HCT116 (cell line): Measurements from ENCODE around the gene HMHB1. TPM values are rescaled to one million over a fixed set of nuclear protein-coding genes. Genes with fewer than 3 reads are reported as not detected.

Experiments used
- ATAC-seq: fragments of 200-7000 bp; cut with Tn5 transposase; 2 replicates; pipeline ENCODE4 v1.9.1; 2020; ENCODE audit warnings: mild to moderate bottlenecking, moderate library complexity
- BruUV-seq: library from RNA; stranded (reverse); fragments of 400-500 nt; replicated peaks from 2 replicates; lab custom pipeline; 2021; lab: Mats Ljungman, UMichigan
- CTCF ChIA-PET: fragments of 300-600 bp; sonication (Branson Sonifier 250); formaldehyde crosslinking; loops from one replicate; lab custom pipeline; 2021; ENCODE audit warnings: antibody characterized with exemption; lab: Charles Lee
- POLR2A ChIA-PET: fragments of 300-600, 350-600 bp; sonication (Branson Sonifier 250); formaldehyde crosslinking; loops from one replicate; lab custom pipeline; 2021; ENCODE audit warnings: antibody characterized with exemption; lab: Charles Lee
- RAD21 ChIA-PET, 2 experiments: fragments of 300-600 bp; sonication (Branson Sonifier 250); formaldehyde crosslinking; loops; one replicate each; lab custom pipeline; 2023; ENCODE audit warnings: low total read pairs in 2 of 2; ENCODE audit not compliant: uncharacterized antibody in 2 of 2, unreplicated experiment in 2 of 2, low non-redundant PET in 1 of 2; lab: Charles Lee
- DNase-seq: peaks from one replicate; pipeline ENCODE4 v3.0.0-alpha.2; 2010; ENCODE audit warnings: low read depth, low spot score
- H2AFZ ChIP-seq: fragments of 200-600 bp; shearing (Covaris generic), sonication (generic); 2 replicates; pipeline ENCODE4 v1.6.1; 2017; ENCODE audit warnings: low read depth, mixed run types, mixed read lengths, antibody characterized with exemption, low read length; ENCODE audit not compliant: poor library complexity, severe bottlenecking
- H3K27ac ChIP-seq: 2 replicates; pipeline ENCODE4 v1.5.1; 2012; ENCODE audit warnings: low read depth, low read length
- H3K27me3 ChIP-seq: fragments of 200-600 bp; sonication (generic); 2 replicates; pipeline ENCODE4 v1.6.1; 2016; ENCODE audit warnings: mixed run types, low read length, mixed read lengths; ENCODE audit not compliant: insufficient read depth
- H3K36me3 ChIP-seq, 2 experiments: fragments of 200-500 bp in 1 of 2; fragments of 200-600 bp in 1 of 2; sonication (Bioruptor generic) in 1 of 2; sonication (generic) in 1 of 2; 2 replicates each; pipeline versions ENCODE4 v1.5.1 to v1.6.1; 2014 to 2016; ENCODE audit warnings: low read length in 2 of 2, inconsistent platforms in 1 of 2, mixed read lengths in 1 of 2, mixed run types in 1 of 2; ENCODE audit not compliant: insufficient read depth in 2 of 2, control insufficient read depth in 1 of 2
- H3K4me1 ChIP-seq, 2 experiments: fragments of 200-600 bp in 1 of 2; sonication (generic) in 1 of 2; 2 replicates each; pipeline versions ENCODE4 v1.5.1 to v1.6.1; 2012 to 2017; ENCODE audit warnings: low read length in 2 of 2, inconsistent platforms in 1 of 2, mild to moderate bottlenecking in 1 of 2, mixed read lengths in 1 of 2, mixed run types in 1 of 2, moderate library complexity in 1 of 2; ENCODE audit not compliant: insufficient read depth in 2 of 2, control insufficient read depth in 1 of 2
- H3K4me2 ChIP-seq: fragments of 200-600 bp; sonication (generic); 2 replicates; pipeline ENCODE4 v1.6.1; 2017; ENCODE audit warnings: mixed run types, low read length, mixed read lengths
- H3K4me3 ChIP-seq, 2 experiments: fragments of 200-600 bp in 1 of 2; sonication (generic) in 1 of 2; replicated peaks in 1 of 2; 2 replicates each; pipeline ENCODE4 v1.5.1; 2011 to 2016; ENCODE audit warnings: low read length in 2 of 2, control low read depth in 1 of 2, low read depth in 1 of 2, mild to moderate bottlenecking in 1 of 2, mixed read lengths in 1 of 2, mixed run types in 1 of 2
- H3K79me2 ChIP-seq: fragments of 200-600 bp; sonication (generic); 2 replicates; pipeline ENCODE4 v1.6.1; 2017; ENCODE audit warnings: mild to moderate bottlenecking, mixed run types, low read length, moderate library complexity, mixed read lengths; ENCODE audit not compliant: insufficient read depth
- H3K9ac ChIP-seq: fragments of 200-600 bp; sonication (generic); 2 replicates; pipeline ENCODE4 v1.6.1; 2016; ENCODE audit warnings: low read length, mixed read lengths
- H3K9me2 ChIP-seq: fragments of 200-600 bp; sonication (generic), shearing (Covaris generic); 2 replicates; pipeline ENCODE4 v1.6.1; 2017; ENCODE audit warnings: mixed run types, mild to moderate bottlenecking, moderate library complexity; ENCODE audit not compliant: insufficient read depth
- H3K9me3 ChIP-seq, 2 experiments: fragments of 200-500 bp in 1 of 2; fragments of 200-600 bp in 1 of 2; sonication (Bioruptor generic) in 1 of 2; sonication (generic) in 1 of 2; 2 replicates each; pipeline ENCODE4 v1.6.1; 2014 to 2017; ENCODE audit warnings: low read length in 2 of 2, mixed read lengths in 2 of 2, inconsistent platforms in 1 of 2, low read depth in 1 of 2, mild to moderate bottlenecking in 1 of 2, mixed run types in 1 of 2, moderate library complexity in 1 of 2; ENCODE audit not compliant: control insufficient read depth in 1 of 2, insufficient read depth in 1 of 2
- H4K20me1 ChIP-seq: fragments of 200-600 bp; sonication (generic), shearing (Covaris generic); 2 replicates; pipeline ENCODE4 v1.6.1; 2017; ENCODE audit warnings: mixed run types, mild to moderate bottlenecking, moderate library complexity; ENCODE audit not compliant: insufficient read depth
- CBX3 ChIP-seq: IDR thresholded peaks from 2 replicates; pipeline ENCODE4 v1.6.1; 2012; ENCODE audit warnings: low read depth
- EGR1 ChIP-seq: IDR thresholded peaks from 2 replicates; pipeline ENCODE4 v1.6.1; 2012; ENCODE audit warnings: low read depth
- ELF1 ChIP-seq: IDR thresholded peaks from 2 replicates; pipeline ENCODE4 v1.6.1; 2012; ENCODE audit warnings: low read depth, borderline replicate concordance
- EZH2 ChIP-seq: fragments of 200-600 bp; sonication (generic); IDR thresholded peaks from 2 replicates; pipeline ENCODE4 v1.6.1; 2017; ENCODE audit warnings: antibody characterized with exemption, mixed run types
- EZH2phosphoT487 ChIP-seq: fragments of 200-600 bp; IDR thresholded peaks from 2 replicates; pipeline ENCODE4 v1.6.1; 2018; ENCODE audit warnings: antibody characterized with exemption, borderline replicate concordance
- FOSL1 ChIP-seq: IDR thresholded peaks from 2 replicates; pipeline ENCODE4 v1.6.1; 2012; ENCODE audit warnings: low read depth
- POLR2A ChIP-seq: IDR thresholded peaks from 2 replicates; pipeline ENCODE4 v1.7.0; 2011; ENCODE audit warnings: borderline replicate concordance; ENCODE audit not compliant: insufficient read depth, insufficient read length; ENCODE audit errors: extremely low read depth
- RAD21 ChIP-seq: IDR thresholded peaks from 2 replicates; pipeline ENCODE4 v1.6.1; 2012; ENCODE audit warnings: low read depth, mild to moderate bottlenecking
- SIN3A ChIP-seq: IDR thresholded peaks from 2 replicates; pipeline ENCODE4 v1.6.1; 2012; ENCODE audit warnings: low read depth
- SP1 ChIP-seq: IDR thresholded peaks from 2 replicates; pipeline ENCODE4 v1.6.1; 2012; ENCODE audit warnings: low read depth
- SRF ChIP-seq: IDR thresholded peaks from 2 replicates; pipeline ENCODE4 v1.6.1; 2012; ENCODE audit warnings: low read depth
- TCF7L2 ChIP-seq: IDR thresholded peaks from 2 replicates; pipeline ENCODE4 v1.7.0; 2011; ENCODE audit warnings: borderline replicate concordance, inconsistent platforms; ENCODE audit not compliant: insufficient read depth, insufficient read length; ENCODE audit errors: extremely low read depth
- YY1 ChIP-seq: IDR thresholded peaks from 2 replicates; pipeline ENCODE4 v1.6.1; 2011; ENCODE audit warnings: low read length, low read depth, moderate library complexity, mild to moderate bottlenecking; ENCODE audit not compliant: insufficient replicate concordance; ENCODE audit errors: extremely low read depth
- ZFX ChIP-seq: fragments of 450-650 bp; IDR thresholded peaks from 2 replicates; pipeline ENCODE4 v1.6.1; 2017
- ZNF274 ChIP-seq: fragments of 200-500 bp; sonication (Bioruptor generic); IDR thresholded peaks from 2 replicates; pipeline ENCODE4 v1.6.1; 2014; ENCODE audit warnings: mild to moderate bottlenecking, low read depth, low read length, inconsistent platforms
- intact Hi-C: fragments of 100-400 bp; cut with micrococcal nuclease; formaldehyde crosslinking; loops from 2 replicates; pipeline ENCODE4 v1.10.0; 2022
- total RNA-seq: library from RNA; stranded (reverse); gene quantifications from one replicate; pipeline ENCODE4 v1.2.1, GENCODE V29; 2021; ENCODE audit not compliant: unreplicated experiment
- TF ChIP-seq, protein P1 (sequence below): IDR thresholded peaks from 2 replicates; pipeline ENCODE4 v1.6.1; 2012
- TF ChIP-seq, protein P2 (sequence below), 3 experiments: fragments of 200-600 bp in 1 of 3; sonication (generic) in 1 of 3; IDR thresholded peaks in 2 of 3; conservative IDR thresholded peaks in 1 of 3; 2 replicates each; pipeline ENCODE4 v1.5.1; 2012 to 2017; ENCODE audit warnings: low read depth in 2 of 3, low read length in 2 of 3, antibody characterized with exemption in 1 of 3, borderline replicate concordance in 1 of 3, control low read depth in 1 of 3, mild to moderate bottlenecking in 1 of 3, mixed read lengths in 1 of 3, mixed run types in 1 of 3, moderate library complexity in 1 of 3; ENCODE audit not compliant: insufficient read depth in 1 of 3
- TF ChIP-seq, protein P3 (sequence below): IDR thresholded peaks from 2 replicates; pipeline ENCODE4 v1.6.1; 2012; ENCODE audit warnings: low read depth
- TF ChIP-seq, protein P4 (sequence below): IDR thresholded peaks from 2 replicates; pipeline ENCODE4 v1.6.1; 2012
- TF ChIP-seq, protein P5 (sequence below): IDR thresholded peaks from 2 replicates; pipeline ENCODE4 v1.6.1; 2011; ENCODE audit warnings: mild to moderate bottlenecking, low read length, moderate library complexity; ENCODE audit not compliant: insufficient replicate concordance; ENCODE audit errors: extremely low read depth

The HMHB1 gene
- total RNA-seq, 1 experiment from 2014 or later = not detected

DNA sequence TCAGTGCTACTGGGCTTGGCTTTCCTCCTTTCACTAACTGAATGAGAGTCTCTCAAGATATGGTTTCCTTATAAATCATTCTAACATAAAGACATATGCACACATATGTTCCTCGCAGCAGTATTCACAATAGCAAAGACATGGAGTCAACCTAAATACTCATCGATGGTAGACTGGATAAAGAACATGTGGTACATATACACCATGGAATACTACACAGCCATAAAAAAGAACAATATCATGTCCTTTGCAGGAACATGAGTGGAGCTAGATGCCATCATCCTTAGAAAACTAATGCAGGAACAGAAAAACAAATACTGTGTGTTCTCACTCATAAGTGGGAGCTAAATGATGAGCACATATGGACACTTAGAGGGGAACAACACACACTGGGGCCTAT lies 32.5 kb upstream of the HMHB1 start:
- ChIA-PET CTCF (no interaction called here), RAD21 (no interaction called here), POLR2A (no interaction called here)
- no peak for DNase-seq
- BruUV-seq = no TSS peak
- H3K9ac ChIP-seq = no peak overlapping the region
- H4K20me1 ChIP-seq = no peaks in the 10 kb centered on the region
- peaks cover 0 to 2% of the 10 kb centered on the region in 2 experiments; a peak in 1 of 4 replicates for H3K4me1 ChIP-seq
- no peaks in the 10 kb centered on the region for H3K27me3 ChIP-seq
- H3K4me2 ChIP-seq = no peak overlapping the region
- no peak overlapping the region for H2AFZ ChIP-seq
- no peaks in the 10 kb centered on the region for H3K79me2 ChIP-seq
- no peaks in the 10 kb centered on the region for H3K36me3 ChIP-seq
- H3K27ac ChIP-seq = no peak overlapping the region
- TF ChIP-seq, protein P1, sequence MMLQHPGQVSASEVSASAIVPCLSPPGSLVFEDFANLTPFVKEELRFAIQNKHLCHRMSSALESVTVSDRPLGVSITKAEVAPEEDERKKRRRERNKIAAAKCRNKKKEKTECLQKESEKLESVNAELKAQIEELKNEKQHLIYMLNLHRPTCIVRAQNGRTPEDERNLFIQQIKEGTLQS = no peak
- TF ChIP-seq EGR1 (no peak), ZFX (no peak), TCF7L2 (no peak), YY1 (no peak), EZH2phosphoT487 (no peak), CBX3 (no peak), FOSL1 (no peak), SIN3A (no peak), SRF (no peak), EZH2 (no peak), ZNF274 (no peak), POLR2A (no peak), RAD21 (no peak), SP1 (no peak), ELF1 (no peak)
- TF ChIP-seq, protein P2, sequence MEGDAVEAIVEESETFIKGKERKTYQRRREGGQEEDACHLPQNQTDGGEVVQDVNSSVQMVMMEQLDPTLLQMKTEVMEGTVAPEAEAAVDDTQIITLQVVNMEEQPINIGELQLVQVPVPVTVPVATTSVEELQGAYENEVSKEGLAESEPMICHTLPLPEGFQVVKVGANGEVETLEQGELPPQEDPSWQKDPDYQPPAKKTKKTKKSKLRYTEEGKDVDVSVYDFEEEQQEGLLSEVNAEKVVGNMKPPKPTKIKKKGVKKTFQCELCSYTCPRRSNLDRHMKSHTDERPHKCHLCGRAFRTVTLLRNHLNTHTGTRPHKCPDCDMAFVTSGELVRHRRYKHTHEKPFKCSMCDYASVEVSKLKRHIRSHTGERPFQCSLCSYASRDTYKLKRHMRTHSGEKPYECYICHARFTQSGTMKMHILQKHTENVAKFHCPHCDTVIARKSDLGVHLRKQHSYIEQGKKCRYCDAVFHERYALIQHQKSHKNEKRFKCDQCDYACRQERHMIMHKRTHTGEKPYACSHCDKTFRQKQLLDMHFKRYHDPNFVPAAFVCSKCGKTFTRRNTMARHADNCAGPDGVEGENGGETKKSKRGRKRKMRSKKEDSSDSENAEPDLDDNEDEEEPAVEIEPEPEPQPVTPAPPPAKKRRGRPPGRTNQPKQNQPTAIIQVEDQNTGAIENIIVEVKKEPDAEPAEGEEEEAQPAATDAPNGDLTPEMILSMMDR (IDR thresholded peaks at IDR 0.05 in 2 of 3, conservative IDR thresholded peaks at IDR 0.05 in 1 of 3; ENCODE audit: borderline replicate concordance in 1 of 3, insufficient read depth in 1 of 3, low read depth in 2 of 3, low read length in 2 of 3) = no peak
- TF ChIP-seq, protein P3, sequence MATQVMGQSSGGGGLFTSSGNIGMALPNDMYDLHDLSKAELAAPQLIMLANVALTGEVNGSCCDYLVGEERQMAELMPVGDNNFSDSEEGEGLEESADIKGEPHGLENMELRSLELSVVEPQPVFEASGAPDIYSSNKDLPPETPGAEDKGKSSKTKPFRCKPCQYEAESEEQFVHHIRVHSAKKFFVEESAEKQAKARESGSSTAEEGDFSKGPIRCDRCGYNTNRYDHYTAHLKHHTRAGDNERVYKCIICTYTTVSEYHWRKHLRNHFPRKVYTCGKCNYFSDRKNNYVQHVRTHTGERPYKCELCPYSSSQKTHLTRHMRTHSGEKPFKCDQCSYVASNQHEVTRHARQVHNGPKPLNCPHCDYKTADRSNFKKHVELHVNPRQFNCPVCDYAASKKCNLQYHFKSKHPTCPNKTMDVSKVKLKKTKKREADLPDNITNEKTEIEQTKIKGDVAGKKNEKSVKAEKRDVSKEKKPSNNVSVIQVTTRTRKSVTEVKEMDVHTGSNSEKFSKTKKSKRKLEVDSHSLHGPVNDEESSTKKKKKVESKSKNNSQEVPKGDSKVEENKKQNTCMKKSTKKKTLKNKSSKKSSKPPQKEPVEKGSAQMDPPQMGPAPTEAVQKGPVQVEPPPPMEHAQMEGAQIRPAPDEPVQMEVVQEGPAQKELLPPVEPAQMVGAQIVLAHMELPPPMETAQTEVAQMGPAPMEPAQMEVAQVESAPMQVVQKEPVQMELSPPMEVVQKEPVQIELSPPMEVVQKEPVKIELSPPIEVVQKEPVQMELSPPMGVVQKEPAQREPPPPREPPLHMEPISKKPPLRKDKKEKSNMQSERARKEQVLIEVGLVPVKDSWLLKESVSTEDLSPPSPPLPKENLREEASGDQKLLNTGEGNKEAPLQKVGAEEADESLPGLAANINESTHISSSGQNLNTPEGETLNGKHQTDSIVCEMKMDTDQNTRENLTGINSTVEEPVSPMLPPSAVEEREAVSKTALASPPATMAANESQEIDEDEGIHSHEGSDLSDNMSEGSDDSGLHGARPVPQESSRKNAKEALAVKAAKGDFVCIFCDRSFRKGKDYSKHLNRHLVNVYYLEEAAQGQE = no peak
- TF ChIP-seq, protein P4, sequence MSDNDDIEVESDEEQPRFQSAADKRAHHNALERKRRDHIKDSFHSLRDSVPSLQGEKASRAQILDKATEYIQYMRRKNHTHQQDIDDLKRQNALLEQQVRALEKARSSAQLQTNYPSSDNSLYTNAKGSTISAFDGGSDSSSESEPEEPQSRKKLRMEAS = no peak
- TF ChIP-seq, protein P5, sequence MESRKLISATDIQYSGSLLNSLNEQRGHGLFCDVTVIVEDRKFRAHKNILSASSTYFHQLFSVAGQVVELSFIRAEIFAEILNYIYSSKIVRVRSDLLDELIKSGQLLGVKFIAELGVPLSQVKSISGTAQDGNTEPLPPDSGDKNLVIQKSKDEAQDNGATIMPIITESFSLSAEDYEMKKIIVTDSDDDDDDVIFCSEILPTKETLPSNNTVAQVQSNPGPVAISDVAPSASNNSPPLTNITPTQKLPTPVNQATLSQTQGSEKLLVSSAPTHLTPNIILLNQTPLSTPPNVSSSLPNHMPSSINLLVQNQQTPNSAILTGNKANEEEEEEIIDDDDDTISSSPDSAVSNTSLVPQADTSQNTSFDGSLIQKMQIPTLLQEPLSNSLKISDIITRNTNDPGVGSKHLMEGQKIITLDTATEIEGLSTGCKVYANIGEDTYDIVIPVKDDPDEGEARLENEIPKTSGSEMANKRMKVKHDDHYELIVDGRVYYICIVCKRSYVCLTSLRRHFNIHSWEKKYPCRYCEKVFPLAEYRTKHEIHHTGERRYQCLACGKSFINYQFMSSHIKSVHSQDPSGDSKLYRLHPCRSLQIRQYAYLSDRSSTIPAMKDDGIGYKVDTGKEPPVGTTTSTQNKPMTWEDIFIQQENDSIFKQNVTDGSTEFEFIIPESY = no peak
- H3K4me3 ChIP-seq = no peak overlapping the region
- H3K9me2 ChIP-seq = no peaks in the 10 kb centered on the region
- ATAC-seq = no peak
- intact Hi-C loops = no loop called here
- H3K9me3 ChIP-seq = no peaks in the 10 kb centered on the region
